GM21423 (cell line): Measurements from ENCODE around the gene EPN2.

Source experiments
- ATAC-seq: cut with Tn5 transposase; IDR thresholded peaks from one replicate; pipeline ENCODE4 v1.9.1; 2021; ENCODE audit warnings: mild to moderate bottlenecking, moderate library complexity; ENCODE audit not compliant: unreplicated experiment

The EPN2 gene

DNA sequence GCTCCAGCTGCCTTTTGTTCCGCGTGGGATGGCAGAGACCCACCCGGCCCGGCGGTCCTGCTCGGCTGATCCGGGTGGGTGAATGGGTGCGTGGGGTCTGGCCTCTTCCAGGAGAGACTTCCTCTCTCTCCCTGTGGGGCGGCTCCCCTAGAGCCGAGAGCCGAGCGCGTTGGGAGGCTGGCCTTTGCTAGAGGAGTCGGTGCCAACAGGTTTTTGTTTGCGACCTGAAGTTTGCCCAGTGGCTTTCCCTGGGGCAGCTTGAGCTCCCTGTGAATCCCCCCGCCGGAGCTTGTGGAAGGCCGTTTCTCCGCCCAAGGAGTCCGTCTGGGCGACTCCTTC lies 970 bp downstream of the EPN2 start:
- no peak for ATAC-seq

- no peak for ATAC-seq
Measured at GRCh38 chr17:19239544-19239943, 2.4 kb downstream of the EPN2 start.

DNA sequence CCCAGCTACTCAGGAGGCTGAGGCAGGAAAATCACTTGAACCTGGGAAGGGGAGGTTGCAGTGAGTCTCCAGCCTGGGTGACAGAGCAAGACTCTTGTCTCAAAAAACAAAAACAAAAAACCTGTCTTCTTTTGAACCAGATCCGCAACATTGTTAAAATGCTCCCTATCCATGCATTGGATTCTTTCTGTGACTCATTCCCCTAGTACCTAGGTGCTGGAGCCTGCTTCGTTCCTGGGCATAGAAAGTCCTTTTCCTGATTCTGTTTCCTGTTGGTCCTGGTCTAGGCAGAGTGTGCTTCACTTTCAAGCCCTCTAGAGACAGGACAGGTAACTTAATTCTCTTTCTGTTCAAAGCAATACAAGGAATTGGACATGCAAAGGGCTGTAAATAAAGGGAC lies 5.2 kb downstream of the EPN2 start:
- ATAC-seq, result no peak

DNA sequence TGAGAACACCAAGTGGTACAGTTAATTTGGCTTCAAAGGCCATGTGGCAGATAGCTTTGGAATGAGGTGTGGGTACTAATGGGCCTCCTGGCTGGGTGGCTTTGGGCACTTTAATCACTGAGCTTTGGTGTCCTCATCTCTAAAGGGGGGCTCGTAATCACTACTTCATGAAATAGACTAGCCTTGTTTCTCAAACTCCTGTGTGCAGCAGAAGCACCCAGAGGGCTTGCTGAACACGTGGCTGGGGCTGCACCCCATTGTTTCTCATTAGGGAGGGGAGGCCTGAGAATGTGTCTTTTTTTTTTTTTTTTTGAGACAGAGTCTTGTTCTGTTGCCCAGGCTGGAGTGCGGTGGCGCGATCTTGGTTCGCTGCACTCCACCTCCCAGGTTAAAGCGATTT lies 5.8 kb downstream of the EPN2 start:
- ATAC-seq, result no peak

DNA sequence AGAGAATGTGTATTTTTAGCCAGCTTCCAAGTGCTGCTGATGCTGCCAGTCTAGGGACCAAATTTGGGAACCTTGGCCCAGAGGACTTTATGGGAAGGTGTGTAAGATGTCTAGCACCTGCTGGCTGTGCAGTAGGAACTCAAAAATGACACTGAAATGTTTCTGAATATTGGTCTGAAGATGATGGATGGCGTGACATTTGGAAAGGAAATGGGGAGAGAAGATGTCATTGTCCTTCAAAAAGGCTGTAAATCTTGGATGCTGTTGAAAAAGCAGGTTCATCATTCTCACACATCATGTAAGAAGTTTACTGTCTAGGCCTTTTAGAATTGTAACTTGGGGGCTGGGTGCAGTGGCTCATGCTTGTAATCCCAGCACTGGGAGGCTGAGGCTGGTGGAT lies 6.7 kb downstream of the EPN2 start:
- ATAC-seq, result no peak

GRCh38 chr17:19244357-19244756 lies 7.2 kb downstream of the EPN2 start:
- ATAC-seq, result no peak

DNA sequence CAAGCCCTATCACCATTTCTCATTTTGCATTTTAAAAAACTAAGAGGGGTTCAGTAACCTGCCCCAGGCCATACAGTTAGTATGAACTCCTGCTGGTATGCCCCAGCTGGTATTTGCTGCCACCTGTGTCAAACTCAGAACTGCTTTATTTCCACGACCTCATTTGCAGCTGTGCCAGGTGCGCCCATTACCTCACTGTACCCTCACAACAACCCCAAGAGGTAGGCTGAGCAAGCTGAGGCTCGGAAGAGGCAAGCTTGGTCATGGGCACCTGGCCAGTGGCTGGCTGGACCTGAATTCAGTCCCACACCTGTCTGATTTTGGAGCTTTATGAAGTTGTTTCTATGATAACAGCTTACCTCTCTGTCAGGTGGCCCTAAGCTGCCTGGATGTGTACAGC lies 7.6 kb downstream of the EPN2 start:
- no peak for ATAC-seq

GRCh38 chr17:19247473-19247872 lies 10.3 kb downstream of the EPN2 start:
- ATAC-seq, result no peak

DNA sequence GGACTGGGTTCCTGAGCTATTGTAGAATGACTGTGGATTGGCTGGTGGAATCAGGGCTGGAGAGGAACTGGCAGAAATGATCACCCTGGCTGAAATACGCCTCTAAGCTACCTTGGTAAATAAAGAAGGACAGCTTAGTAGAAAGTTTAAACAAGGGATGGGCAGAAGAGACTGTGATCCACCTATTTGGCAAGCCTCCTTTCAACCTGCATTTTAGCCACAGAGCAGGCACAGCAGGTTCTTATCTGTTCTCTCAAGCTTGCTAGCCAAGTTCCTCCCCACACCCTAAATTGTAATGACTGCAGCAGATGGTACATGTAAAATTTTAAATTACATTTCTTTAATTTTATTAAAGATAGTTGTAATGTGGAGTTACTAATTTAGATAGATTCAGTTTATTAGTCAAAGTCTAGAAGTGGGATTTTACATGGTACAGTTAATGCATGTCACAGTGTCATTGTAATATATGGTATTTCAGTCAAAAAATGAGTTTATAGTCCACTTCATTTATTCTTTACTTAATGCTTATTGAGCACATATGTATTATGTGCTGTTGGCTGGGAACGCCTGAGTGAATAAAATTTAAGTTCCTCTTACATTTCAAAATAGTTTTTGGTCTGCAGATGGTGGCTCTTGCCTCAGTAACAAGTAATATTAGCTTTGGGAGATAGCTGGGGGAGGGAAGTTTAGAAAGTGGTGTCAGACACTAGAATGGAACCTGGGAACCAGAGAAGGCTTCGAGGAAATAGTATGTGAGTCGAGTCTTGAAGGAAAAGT lies 11.2 kb downstream of the EPN2 start:
- ATAC-seq, result no peak

- no peak for ATAC-seq
Measured at GRCh38 chr17:19248928-19249574, 11.9 kb downstream of the EPN2 start.

DNA sequence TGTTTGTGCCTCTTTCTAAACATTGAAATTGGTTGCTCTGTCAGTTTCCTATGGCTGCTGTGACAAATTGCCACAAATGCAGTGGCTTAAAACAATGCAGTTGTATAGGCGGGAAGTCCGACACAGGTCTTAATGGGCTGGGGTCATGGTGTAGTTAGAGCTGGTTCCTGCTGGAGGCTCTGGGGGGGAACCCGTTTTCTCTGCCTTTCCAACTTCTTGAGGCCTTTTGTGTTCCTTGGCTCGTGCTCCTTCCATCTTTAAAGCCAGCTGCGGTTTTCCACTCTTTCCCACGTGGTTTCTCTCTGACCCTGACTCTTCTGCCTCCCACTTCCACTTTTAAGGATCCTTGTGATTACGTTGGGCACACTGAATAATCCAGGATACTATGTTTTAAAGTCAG lies 12.5 kb downstream of the EPN2 start:
- ATAC-seq, result no peak

DNA sequence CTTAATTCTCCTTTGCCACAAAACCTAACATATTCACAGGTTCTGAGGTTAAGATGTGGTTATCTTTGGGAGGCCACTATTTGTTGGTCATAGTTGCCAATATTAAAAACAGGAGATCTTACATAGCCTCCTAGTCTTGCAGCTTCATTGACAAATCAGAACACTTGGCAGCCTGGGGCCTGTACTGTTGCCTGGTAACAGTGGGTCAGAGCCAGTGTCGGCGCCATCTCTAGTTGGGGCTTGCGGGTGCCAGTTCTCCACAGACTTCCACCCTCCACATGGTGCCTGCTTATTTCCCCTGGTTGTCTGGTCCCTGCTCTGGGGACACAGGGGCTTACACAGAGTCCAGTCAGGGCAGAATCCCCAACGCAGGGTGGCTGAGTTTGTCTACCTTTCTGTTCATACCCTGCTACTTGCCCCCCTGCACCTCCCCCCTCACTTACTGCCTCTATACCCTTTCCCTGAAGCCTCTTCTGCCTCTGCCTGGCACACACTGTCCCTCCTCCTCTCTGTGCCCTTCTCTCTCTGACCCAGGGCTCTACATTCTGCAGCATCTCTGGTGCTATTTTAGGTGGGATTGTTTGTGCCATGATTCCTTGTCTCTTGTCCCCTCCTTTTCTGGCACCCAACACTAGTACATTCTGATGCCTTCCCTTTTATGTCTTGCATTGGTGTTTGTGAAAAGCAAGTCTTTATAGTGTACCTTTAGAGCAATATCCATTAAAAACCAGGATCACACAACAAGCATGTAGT lies 13.4 kb downstream of the EPN2 start:
- no peak for ATAC-seq

DNA sequence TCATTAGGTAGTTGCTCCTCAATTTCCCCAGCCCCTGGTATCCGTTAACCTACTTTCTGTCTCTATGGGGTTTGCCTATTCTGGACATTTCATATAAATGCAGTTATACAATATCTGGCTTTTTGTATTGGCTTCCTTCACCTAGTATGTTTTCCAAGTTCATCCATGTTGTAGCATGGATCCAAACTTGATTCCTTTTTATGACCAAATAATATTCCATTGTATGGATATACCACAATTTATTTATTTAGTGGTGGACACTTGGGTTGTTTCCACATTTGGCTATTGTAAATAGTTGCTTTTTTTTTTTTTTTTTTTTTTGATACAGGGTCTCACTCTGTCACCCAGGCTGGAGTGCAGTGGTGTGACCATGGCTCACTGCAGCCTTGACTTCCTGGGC lies 15.9 kb downstream of the EPN2 start:
- no peak for ATAC-seq

DNA sequence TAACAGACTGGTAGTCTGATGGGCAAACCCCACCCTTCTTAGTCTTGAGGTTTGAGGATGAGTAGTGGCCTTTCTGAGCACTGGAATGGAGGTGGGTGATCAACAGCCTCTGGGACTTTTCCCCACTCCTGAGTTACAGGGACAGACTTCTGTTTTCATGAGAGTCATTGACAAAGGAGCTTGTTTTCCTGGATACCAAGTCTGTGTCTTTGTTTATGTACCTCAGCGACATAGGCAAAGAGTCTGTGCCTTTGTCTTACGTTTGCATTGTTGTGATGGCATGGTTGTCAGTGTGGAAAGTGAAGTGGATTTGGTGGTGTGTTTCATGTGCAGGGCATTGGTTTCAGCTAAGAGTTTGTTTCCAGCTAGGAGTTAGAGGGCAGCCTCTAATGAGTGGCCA lies 17.5 kb downstream of the EPN2 start:
- ATAC-seq, result no peak

- ATAC-seq, result no peak
Measured at GRCh38 chr17:19255279-19255678, 18.1 kb downstream of the EPN2 start.

- ATAC-seq, result no peak
Measured at GRCh38 chr17:19258371-19258770, 21.2 kb downstream of the EPN2 start.

DNA sequence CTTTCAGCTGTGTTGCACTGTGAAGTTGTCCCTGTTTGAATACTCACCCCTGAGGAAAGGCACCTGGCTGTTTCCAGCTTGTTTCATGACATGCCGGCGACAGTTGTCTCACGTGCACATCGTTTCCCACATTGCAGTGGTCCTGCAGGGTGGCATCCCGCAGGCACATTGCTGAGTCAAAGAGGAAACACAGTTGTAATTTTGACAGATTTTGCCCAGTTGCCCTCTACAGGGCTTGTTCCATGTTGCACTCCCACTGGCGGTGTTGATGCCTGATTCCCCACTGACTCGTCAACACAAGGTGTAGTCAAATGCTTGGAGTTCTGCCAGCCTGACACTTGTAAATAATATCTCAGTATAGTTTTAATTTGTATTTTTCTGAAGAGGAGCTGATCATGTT lies 23.8 kb downstream of the EPN2 start:
- ATAC-seq, result no peak

GRCh38 chr17:19261426-19261825 lies 24.3 kb downstream of the EPN2 start:
- ATAC-seq, result no peak

GRCh38 chr17:19262650-19263631 lies 25.8 kb downstream of the EPN2 start:
- no peak for ATAC-seq

GRCh38 chr17:19263641-19264051 lies 26.5 kb downstream of the EPN2 start:
- no peak for ATAC-seq

DNA sequence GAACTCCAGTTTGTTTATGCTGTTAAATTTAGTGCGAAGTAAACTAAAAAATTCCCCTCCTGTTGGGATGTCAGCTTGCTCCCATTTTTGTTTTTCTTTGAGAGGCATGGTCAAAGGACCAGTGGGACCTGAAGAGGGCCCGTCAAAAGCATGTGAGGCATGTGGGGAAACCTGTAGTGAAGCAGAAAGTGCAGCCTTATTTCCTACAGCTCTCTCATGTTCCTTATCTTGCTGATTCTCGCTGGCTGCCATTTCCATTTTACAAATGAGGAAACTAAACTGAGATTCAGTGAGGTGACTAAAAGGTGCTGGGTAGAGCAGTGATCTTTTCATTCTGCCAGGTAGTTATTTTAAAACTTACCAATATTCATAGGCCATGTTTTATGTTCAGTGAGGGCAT lies 27.1 kb downstream of the EPN2 start:
- ATAC-seq, result no peak
